GM20431 (cell line): ENCODE measurements around the gene TUBAL3.

ENCODE experiments used
- in situ Hi-C: fragments of 300-500 bp; cut with MseI, MboI; formaldehyde crosslinking; loops from one replicate; pipeline ENCODE4 v1.15.0; 2020; ENCODE audit warnings: low sequenced_read_pairs; ENCODE audit not compliant: unreplicated experiment

The TUBAL3 gene

GRCh38 chr10:5355594-5356301 is 48.9 kb downstream of the TUBAL3 start:
- in situ Hi-C loops = no loop called here

- in situ Hi-C loops = no loop called here
Measured at GRCh38 chr10:5354068-5354467, 50.6 kb downstream of the TUBAL3 start.

GRCh38 chr10:5349362-5349761 is 55.3 kb downstream of the TUBAL3 start:
- in situ Hi-C loops = no loop called here

GRCh38 chr10:5346881-5347280 is 57.7 kb downstream of the TUBAL3 start:
- in situ Hi-C loops = no loop called here

- in situ Hi-C loops = no loop called here
Measured at GRCh38 chr10:5344746-5345145, 59.9 kb downstream of the TUBAL3 start.

- in situ Hi-C loops = no loop called here
Measured at GRCh38 chr10:5343979-5344378, 60.6 kb downstream of the TUBAL3 start.

GRCh38 chr10:5343561-5343960 is 61.1 kb downstream of the TUBAL3 start:
- in situ Hi-C loops = no loop called here
